NOMO-1 (cell line): ENCODE measurements around the gene INS.
"Not testable (repeated sequence)": the region's sequence is repeated elsewhere in the genome, so short reads cannot be mapped to it uniquely, and the experiment has no call there.

Experiments used
- DNase-seq, 2 experiments: peaks; one replicate each; lab custom pipeline; 2025; ENCODE audit not compliant: unreplicated experiment in 2 of 2; lab: John Stamatoyannopoulos, UW

Gene INS

DNA sequence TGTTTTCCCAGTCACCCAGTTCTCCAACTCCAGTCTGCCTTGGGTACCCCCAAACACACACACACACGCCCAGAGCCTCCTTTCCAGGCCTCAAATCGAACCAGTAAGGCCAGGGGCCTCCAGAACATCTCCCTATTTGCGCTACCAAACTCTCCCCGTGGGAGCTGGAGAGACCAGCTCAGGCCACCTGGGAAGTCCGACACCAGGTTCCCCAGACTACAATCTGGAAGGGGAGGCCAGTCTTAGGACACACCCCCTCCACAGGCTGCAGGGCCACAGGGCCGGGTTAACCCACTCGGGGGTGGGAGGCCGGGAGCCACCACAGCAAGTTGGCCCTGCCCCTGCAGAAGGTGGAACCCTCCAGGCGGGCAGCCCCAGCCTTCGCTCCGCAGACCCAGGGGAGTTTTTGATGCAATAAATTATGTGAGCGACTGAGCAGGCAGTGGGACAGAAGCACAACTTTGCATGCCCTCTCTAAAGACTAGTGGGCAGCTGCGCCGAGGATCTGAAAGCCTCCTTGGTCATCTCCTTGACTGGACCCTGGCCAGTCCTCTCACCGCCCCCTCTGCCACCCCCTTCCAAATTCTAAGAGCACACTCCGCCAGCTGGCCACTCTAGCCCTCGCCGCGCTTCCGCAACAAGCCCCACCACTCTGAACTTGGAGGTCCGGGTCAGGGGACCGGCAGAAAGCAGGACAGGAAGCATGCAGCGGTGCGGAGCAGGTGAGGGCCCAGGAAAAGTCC lies 24.6 kb downstream of the INS start:
- DNase-seq, result no peak

DNA sequence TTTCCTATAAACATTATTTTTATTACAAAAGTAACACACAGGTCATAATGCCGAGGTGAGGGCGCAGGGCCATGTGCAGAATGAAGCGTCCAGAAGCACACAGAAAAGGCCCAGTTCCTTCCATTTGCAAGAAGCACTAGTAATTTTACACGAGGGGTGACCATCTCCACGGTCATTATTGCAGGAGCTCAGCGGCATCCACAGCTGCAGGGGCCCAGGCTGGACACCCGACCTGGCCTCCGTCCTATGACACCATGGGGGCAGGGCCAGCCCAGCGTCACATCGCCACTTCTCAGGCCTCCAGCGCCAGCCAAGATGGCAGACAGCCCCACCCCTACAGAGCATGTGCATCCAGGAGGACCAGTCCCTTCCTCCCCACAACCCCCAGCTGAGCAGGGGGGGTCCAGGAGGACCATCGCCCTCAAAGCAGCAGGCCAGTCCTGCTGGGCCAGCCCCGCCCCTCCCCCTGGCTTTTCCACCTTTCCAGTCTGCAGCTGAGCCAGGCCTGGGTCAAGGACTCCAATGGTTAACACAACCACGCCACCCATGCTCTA lies 25.3 kb downstream of the INS start:
- no peak for DNase-seq

DNA sequence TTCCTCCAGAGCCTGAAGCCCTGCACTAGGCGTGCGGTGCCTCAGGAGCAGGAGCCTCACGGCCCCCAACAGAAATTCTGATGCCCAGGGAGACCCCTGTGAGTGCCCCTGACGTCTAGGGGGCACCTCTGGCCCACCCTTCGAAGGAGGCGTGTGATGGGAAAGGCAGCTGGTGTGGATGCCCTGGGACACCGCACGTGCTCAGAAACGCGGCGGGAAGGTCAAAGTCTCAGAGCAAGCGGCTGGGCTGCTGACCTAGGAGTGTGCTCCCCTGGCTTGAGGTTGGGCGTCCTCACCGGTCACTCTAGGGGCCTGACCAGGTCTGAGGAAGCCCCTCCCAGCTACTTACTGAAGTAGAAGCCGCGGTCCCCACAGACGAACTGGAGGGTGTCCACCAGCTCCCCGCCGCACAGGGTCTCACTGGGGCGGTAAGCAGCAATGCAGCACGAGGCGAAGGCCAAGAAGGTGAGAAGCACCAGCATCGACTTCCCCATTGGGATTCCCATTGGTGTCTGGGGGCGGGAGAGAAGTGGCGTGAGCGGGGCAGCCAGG lies 25.9 kb downstream of the INS start:
- DNase-seq, result no peak

DNA sequence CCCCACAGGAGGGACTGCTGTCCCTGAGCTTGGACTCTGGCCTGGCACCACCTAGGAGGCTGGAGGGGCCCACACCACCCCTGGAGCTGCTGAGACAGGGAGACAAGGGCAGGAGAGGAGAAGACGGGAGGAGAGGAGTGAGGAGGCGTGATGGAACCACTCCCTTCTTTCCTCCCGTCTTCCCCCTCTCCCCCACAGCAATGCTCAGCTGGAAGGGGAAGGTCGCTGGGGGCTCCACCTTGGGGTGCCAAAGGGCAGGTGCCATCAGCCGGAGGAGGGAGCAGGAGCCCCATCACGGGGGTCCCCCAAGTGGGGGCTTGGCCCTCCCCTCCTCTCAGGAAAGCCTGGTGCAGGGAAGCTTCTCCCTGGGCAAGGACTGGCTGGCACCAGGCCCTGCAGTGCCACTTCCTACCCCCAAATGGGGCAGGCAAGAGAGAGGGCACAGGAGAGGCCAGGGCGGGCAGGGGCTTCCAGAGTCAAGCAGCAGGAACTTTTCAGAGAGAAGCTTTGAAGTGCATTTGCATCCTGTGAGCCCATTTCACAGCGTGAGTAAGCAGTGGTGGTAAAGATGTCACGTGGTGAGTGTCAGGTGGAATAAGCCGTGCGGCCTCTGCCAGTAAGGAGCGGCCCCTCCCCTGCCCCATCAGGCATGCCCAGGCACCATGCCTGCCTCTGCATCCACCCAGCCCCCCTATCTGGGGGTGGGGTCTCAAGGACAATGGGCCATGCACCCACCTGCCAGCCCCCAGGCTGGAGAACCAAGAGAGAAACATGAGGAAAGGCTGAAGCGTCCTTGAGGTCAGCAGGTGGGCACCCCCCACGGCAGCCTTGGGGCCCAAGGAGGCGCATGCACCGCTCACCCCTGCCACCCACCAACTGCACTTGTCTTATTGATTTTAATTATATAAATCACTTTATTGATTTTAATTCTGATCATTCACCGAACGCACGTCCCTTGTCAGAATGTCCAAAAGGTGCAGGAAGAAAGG lies 26.7 kb downstream of the INS start:
- no peak for DNase-seq

DNA sequence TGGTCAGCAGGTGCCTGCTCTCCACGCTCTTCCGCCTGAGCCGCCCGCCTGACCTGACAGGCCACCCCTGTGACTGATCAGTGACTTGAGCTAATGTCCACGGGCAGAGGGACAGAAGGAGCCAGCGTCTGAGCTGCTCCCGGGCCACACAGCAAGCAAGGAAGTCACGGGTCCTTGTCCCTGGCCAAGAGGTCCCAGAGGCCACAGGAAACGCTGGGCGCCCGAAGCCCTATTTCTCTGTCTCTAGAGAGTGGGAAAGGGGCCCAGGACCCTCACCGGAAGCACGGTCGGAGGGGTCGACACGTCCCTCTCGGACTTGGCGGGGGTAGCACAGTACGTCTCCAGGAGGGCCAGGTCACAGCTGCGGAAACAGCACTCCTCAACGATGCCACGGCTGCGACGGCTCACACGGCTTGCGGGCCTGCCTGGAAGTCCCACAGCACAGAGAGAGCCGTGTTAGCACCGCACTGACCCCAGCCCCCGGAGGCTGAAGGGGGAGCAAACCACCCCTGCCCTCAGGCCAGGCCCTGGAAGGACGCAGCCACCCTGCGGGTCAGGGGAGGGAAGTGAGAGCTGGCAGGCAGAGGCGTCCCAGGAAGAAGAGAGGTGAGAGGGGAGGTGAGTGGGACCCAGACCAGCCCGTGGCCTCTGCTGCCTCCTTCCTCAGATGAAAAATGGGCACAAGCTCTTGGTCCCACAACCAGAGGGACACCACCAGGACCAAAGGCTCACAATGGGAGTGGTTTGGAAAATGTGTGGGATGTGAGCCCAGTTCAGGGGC lies 27.6 kb downstream of the INS start:
- no peak for DNase-seq

DNA sequence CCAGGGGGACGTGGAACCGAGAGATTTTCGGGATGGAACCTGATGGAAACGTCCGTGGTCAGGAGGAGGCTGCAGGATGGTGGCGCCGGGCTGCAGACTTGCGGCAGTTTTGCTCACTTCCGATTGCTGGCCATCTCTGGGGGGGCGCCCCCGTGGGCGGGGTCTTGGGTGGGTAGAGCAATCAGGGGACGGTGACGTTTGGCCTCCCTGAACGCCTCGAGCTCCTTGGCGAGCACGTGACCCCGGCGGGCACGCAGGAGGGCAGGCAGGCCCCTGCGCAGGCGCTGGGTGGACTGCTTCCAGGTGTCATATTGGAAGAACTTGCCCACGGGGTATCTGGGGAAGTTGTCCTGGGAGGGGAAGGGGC lies 28.2 kb downstream of the INS start:
- DNase-seq, result no peak

DNA sequence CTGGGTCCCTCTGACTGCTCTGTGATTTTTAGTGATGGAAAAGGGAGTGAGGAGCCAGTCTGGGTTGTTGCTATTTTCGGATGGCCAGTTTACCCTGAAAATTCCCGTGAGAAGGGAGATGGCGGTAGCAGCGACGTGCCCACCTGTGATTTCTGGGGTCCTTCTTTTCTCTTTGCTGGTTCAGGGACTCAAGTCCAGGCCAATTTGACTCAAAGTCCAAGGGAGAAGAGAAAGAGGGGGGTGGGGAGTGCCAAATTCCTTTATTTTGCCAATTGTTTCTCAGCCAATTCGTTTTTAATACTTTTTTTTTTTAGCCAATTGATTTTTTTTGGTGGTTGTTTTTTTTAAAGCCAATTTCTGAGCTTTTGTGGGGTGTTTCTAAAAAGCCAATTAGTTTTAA lies 28.8 kb downstream of the INS start:
- no peak for DNase-seq

DNA sequence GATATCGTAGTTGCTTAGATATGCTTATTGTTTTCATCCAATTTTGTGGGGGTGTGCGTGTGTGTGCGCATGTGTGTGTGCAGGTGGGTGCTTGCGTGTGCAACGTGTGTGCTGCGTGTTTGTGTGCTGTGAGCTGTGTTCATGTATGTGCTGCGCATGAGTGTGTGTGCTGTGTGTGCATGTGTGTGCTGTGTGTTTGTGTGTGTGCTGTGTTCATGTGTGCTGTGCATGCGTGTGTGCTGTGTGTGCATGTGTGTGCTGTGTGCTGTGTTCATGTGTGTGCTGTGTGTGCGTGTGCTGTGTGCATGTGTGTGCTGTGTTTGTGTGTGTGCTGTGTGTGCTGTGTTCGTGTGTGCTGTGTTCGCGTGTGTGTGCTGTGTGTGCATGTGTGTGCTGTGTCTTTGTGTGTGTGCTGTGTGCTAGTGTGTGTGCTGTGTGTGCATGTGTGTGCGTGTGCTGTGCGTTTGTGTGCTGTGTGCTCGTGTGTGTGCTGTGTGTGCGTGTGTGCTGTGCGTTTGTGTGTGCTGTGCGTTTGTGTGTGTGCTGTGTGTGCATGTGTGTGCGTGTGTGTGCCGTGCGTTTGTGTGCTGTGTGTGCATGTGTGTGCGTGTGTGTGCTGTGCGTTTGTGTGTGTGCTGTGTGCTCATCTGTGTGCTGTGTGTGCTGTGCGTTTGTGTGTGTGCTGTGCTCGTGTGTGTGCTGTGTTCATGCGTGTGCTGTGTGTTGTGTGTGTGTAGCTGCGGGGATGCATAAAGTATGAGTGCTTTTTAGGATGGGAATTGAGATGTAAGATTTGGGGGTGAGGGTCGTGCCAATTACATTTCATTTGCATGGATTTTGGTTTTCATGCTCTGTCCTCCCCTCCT lies 29.4 kb downstream of the INS start:
- no peak for DNase-seq

DNA sequence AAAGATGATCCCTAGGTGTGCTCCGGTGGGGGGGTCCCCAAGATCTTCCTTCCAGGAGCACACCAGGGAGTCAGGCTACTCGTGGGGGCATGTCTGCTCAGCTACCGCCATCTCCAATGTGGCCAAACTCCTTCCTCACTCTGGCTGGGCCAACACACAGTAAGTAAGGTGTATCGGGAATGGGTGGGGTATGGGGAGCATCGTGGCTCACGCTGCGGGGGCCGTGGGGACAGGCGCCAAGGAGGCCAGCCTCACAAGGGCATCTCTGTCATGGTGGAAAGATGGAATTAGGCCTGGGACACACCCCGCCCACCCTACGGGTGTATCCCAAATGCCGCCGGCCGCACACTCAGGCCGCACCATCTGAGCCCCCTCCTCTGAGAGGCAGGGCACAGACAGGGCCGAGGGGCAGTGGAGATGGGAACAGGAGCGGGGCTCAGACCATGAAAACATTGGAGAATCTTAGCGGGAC lies 30.1 kb downstream of the INS start:
- no peak for DNase-seq

DNA sequence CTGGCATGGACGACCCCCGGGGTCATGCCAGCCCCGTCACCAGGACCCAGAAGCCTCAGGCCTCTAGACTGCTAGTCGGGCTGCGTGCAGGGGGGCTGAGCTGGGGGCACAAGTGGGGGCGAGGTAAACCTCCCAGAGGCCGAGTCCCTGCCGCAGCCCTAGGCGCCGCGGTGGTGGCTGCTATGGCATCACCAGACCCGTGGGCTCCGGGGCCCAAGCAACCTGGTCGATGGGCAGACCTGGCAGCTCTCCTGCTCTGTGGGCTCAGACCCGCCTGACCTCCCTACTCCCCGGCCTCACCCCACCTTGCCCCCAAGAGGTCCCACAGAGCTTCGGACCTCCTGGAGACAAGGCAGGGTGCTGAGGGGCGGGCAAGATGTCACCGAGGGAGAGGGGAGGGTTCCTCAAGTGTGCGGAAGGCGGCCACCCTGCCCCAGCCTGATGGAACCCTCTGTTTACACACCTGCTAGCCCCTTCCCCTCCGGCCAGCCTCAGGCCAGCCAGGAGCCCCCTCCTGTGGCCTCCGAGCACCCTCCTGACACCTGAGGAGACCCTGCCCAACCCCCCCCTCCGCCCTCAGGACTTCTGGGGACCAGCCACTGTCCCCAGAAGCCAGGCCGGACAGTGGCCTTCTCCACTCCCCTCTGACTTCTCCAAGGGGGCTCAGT lies 31.2 kb downstream of the INS start:
- no peak for DNase-seq

DNA sequence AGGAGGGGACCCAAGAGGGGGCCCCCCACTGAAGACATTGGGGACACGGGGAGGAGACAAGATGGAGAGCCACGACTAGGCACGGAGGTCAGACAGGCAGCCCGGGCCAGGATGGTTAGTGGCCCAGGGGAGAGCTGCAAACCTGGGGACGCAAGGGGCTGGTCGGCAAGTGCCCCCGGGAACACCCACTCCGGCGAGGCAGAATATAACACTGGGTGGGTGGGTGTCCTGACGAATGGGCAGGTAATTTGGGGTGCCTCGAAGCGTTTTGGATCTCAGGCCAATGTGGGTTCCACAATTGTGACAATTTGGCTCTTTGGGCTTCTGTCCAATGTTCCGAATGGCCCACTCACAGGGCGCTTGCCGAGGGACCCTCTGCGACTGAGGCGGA lies 31.7 kb downstream of the INS start:
- DNase-seq, result no peak

DNA sequence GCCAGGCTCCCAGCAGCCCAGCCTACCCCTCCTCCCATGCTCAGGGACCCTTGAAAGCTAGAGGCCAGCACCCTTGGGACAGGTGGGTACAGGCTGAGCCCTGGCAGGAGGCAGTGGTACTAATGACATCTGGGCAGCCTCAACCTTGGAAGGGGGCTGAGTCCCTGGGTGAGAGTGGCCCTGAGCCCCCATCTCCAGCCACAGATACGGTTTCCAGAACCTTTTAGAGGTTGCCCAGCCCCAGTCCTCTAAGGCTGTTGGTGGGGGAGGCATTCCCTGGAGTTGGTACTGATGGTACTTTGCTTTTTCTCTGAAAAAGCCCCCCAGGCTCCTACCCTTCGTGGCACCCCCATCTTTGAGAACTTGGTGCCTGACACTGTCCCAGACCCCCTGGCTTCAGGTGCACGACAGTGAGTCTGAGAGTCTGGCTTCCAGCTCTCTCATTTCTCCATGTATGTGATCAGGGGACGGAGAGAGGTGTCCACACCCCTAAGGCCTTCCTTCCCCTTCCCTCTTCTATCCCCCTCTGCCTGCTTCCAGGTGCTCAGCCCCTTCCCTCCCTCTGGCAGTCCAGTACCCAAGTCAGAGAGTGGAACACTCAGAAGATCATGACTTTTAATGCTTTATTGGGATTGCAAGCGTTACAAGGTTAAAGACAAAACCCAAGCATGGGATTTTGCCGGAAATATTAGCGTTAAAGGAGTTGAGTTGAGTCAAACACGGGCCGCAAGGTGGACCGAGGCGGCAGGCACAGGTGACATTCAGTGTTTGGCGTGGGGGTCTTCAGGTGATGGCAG lies 32.3 kb downstream of the INS start:
- DNase-seq, result no peak

DNA sequence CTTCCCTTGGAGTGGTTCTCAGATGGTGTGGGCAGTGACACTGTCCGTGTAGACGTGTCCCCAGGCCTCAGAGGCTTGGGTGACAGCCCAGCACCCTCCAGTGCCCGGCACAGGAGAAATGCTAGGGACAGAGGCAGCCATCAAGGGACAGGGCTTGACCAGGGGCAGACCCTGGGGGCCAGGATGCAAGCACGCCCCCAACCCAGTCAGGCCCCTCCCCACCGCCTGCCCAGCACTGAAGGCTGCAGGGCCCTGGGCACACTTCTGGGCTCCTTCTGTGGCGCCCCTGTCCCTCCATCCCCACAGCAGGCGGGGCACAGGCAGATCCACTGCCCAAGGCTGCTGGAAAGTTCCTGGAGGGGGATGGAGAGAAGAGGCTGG lies 32.9 kb downstream of the INS start:
- no peak for DNase-seq

DNA sequence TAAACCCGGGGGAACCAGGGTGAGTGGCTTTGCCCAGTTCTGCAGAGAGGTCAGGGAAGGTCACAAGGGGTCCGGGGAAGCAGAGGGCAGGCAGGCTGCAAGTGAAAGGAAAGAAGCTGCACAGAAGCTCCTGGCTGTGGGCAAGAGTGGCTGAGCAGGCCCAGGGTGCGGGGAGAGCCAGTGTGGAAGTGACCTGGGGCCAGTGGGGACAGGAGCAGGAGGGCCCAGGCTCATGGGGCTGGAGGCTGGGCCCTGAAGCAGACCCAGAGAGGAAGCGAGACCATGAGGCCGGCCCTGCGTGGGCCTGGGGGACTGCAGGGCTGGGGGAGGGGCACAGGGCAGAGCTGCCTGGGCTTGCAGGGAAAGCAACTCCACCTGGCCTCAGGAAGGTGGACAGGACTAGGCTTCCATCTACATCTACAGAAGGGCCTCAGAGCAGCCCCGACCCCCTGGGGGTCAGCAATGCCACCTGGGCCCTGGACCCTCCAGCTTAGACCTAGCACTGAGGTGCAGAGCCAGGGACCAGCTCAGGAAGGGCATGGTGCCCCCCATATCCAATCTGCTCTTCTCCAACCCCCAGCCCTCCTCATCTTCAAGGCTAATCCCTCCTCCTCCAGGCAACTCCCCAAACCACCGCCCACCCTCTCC lies 33.4 kb downstream of the INS start:
- no peak for DNase-seq

DNA sequence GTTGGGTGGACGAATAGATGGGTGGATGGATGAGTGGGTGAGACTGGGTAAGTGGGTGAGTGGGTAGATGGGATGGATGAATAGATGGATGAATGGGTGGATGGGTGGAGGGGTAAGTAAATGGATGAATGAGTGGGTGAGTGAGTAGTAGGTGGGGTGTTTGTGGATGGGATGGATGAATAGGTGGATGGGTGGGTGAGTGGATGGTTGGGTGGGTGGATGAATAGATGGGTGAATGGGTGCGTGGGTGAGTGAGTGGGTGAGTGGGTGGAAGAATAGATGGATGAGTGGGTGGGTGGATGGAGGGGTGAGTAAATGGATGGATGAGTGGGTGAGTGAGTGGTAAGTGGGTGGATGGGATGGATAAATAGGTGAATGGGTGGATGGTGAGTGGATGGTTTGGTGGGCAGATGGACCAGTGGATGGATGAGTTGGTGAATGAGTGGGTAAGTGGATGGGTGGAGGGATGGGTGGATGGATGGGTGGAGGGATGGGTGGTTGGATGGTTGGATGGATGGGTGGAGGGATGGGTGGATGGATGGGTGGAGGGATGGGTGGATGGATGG lies 34.4 kb downstream of the INS start:
- no peak for DNase-seq

DNA sequence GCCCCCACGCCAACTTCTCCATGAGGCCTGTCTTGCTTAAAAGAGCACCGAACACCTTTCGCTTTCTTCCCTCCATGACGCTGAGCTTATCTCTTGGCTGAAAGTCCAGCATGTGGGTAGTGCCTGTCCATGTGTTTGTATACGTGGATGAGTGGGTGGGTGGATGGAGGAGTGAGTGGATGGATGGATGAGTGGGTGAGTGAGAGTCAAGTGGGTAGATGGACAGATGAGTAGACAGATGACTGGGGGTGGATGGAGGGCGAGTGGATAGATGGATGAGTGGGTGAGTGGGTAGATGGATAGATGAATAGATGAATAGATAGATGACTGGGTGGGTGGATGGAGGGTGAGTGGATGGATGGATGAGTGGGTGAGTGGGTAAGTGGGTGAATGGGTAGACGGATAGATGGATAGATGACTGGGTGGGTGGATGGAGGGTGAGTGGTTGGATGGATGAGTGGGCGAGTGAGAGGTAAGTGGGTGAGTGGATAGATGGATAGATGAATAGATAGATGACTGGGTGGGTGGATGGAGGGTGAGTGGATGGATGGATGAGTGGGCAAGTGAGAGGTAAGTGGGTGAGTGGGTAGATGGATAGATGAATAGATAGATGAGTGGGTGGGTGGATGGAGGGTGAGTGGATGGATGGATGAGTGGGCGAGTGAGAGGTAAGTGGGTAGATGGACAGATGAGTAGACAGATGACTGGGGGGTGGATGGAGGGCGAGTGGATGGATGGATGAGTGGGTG lies 36.1 kb downstream of the INS start:
- DNase-seq, result not testable (repeated sequence)

DNA sequence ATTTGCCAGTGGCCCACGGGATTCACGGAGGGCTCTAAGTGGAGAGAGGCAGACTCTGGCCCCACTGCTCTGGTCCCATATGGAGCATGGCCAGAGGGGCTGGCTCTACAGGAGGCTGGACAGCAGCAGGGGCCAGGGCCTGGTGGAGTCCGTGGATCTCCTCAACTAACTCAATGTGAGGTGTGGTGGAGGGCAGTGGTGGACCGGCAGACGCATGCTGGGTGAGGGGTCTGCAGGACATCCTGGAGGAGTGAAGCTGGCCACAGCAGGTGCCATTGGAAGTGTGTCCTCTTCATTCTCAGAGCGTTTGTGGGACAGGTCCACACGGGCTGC lies 37.4 kb downstream of the INS start:
- no peak for DNase-seq
